T-cell (primary cell): ENCODE data around the gene DEFB108B. TPM values are rescaled to one million over a fixed set of nuclear protein-coding genes. Genes with fewer than 3 reads are reported as not detected.
"Not testable (repeated sequence)": the region's sequence is repeated elsewhere in the genome, so short reads cannot be mapped to it uniquely, and the experiment has no call there.

Experiments used
- ATAC-seq, 4 experiments: fragments of 200-7000 bp in 3 of 4; fragments of 150-1000 bp in 1 of 4; cut with Tn5 transposase; replicated peaks in 1 of 4; 1 replicate in 3 of 4; 2 replicates in 1 of 4; pipeline ENCODE4 v1.10.0; 2021; ENCODE audit warnings: moderate library complexity in 3 of 4, mild to moderate bottlenecking in 2 of 4, moderate number of reproducible peaks in 1 of 4
- CTCF ChIA-PET, 2 donors: fragments of 300-600 bp; sonication (Branson Sonifier 250); formaldehyde crosslinking; loops; one replicate each; lab custom pipeline; 2022; ENCODE audit warnings: antibody characterized with exemption in 2 of 2; lab: Charles Lee
- POLR2A ChIA-PET, 2 donors: fragments of 300-600 bp; sonication (Branson Sonifier 250); formaldehyde crosslinking; loops; one replicate each; lab custom pipeline; 2022; ENCODE audit warnings: antibody characterized with exemption in 2 of 2; lab: Charles Lee
- DNase-seq, 35 experiments: peaks; one replicate each; pipeline versions ENCODE4 v3.0.0 to v3.0.0-alpha.2; 2013 to 2023
- H3K27ac ChIP-seq: one replicate; pipeline ENCODE4 v1.5.1; 2013; ENCODE audit warnings: low read length
- H3K27me3 ChIP-seq, 2 experiments: replicated peaks in 1 of 2; 1 replicate in 1 of 2; 2 replicates in 1 of 2; pipeline versions ENCODE4 v1.6.1 to v1.7.0; 2013; ENCODE audit warnings: low read length in 1 of 2, mixed read lengths in 1 of 2; ENCODE audit not compliant: control insufficient read depth in 2 of 2, insufficient read depth in 2 of 2; ENCODE audit errors: extremely low read depth in 1 of 2
- H3K36me3 ChIP-seq, 2 donors: 1 replicate in 1 of 2; 2 replicates in 1 of 2; pipeline versions ENCODE4 v1.6.1 to v1.7.0; 2013; ENCODE audit warnings: low read length in 1 of 2; ENCODE audit not compliant: control insufficient read depth in 2 of 2, insufficient read depth in 1 of 2; ENCODE audit errors: extremely low read depth in 1 of 2
- H3K4me1 ChIP-seq, 2 experiments: 1 replicate in 1 of 2; 2 replicates in 1 of 2; pipeline versions ENCODE4 v1.6.1 to v1.7.0; 2013; ENCODE audit warnings: low read length in 2 of 2, mixed read lengths in 1 of 2; ENCODE audit not compliant: insufficient read depth in 2 of 2, control insufficient read depth in 1 of 2; ENCODE audit errors: extremely low read depth in 1 of 2
- H3K4me3 ChIP-seq, 2 donors: 1 replicate in 1 of 2; 2 replicates in 1 of 2; pipeline versions ENCODE4 v1.5.1 to v1.7.0; 2013; ENCODE audit warnings: mild to moderate bottlenecking in 2 of 2, low read length in 1 of 2, moderate library complexity in 1 of 2; ENCODE audit not compliant: control insufficient read depth in 1 of 2; ENCODE audit errors: extremely low read depth in 1 of 2
- H3K9me3 ChIP-seq: 2 replicates; pipeline ENCODE4 v1.7.0; 2013
- H3K27ac Mint-ChIP-seq, 2 donors: one replicate each; pipeline ENCODE4 v1.8.0; 2020 to 2021; ENCODE audit warnings: mild to moderate bottlenecking in 2 of 2, mixed read lengths in 2 of 2
- H3K27me3 Mint-ChIP-seq, 2 donors: one replicate each; pipeline ENCODE4 v1.8.0; 2021 to 2022; ENCODE audit warnings: mixed read lengths in 2 of 2
- H3K36me3 Mint-ChIP-seq: one replicate; pipeline ENCODE4 v1.8.0; 2021; ENCODE audit warnings: mixed read lengths
- H3K4me1 Mint-ChIP-seq, 3 donors: one replicate each; pipeline ENCODE4 v1.8.0; 2020 to 2022; ENCODE audit warnings: mixed read lengths in 3 of 3, mild to moderate bottlenecking in 1 of 3
- H3K4me3 Mint-ChIP-seq, 3 donors: one replicate each; pipeline ENCODE4 v1.8.0; 2020 to 2022; ENCODE audit warnings: mild to moderate bottlenecking in 3 of 3, mixed read lengths in 3 of 3, moderate library complexity in 3 of 3
- H3K9me3 Mint-ChIP-seq, 3 donors: one replicate each; pipeline ENCODE4 v1.8.0; 2020 to 2022; ENCODE audit warnings: mixed read lengths in 3 of 3
- WGBS: methylation state at CpG from one replicate; pipeline ENCODE4 v1.1.5; 2013; ENCODE audit warnings: missing lambda C conversion rate; ENCODE audit not compliant: insufficient coverage; 5-methylcytosine and 5-hydroxymethylcytosine counted together
- total RNA-seq, 35 experiments: library from RNA in 6 of 35; stranded (reverse) in 6 of 35; fragments of 120-200 nt in 1 of 35; gene quantifications; one replicate each; pipeline versions ENCODE4 v1.2.1 to v1.2.4 and lab custom pipeline; 2013 to 2026

The DEFB108B gene
- total RNA-seq, 5 donors from 2014 or later (not counting 1 experiment from before 2014, with no cell fraction given) = not detected

GRCh38 chr11:71867209-71867608 is 34.2 kb downstream of the DEFB108B start:
- CTCF ChIA-PET = interaction anchor here in 1 of 2 donors (0.6 kb wide), 1 partner anchor 197 kb away, joined by 3 read pairs; no protein-coding TSS in a partner anchor
- not testable (repeated sequence) for H3K9me3 Mint-ChIP-seq

GRCh38 chr11:71869931-71870330 is 36.9 kb downstream of the DEFB108B start:
- H3K36me3 Mint-ChIP-seq = peaks cover 22% of the 10 kb centered on the region
- H3K9me3 ChIP-seq, H3K9me3 Mint-ChIP-seq, DNase-seq, POLR2A ChIA-PET, ATAC-seq, H3K36me3 ChIP-seq, H3K27me3 Mint-ChIP-seq, H3K4me3 ChIP-seq, H3K27ac ChIP-seq, H3K4me3 Mint-ChIP-seq, H3K4me1 Mint-ChIP-seq, H3K27me3 ChIP-seq, H3K27ac Mint-ChIP-seq, CTCF ChIA-PET, H3K4me1 ChIP-seq: not testable (repeated sequence)
- WGBS = 40% methylated on average over 1 of the region's 3 CpGs

More at GRCh38 chr11:71867209-71867608, 34.2 kb downstream of the DEFB108B start:
- H3K27me3 Mint-ChIP-seq, H3K27ac Mint-ChIP-seq, H3K27ac ChIP-seq, H3K27me3 ChIP-seq, H3K4me3 ChIP-seq, H3K9me3 ChIP-seq, ATAC-seq, H3K36me3 ChIP-seq, DNase-seq, H3K4me1 ChIP-seq, H3K4me1 Mint-ChIP-seq, H3K4me3 Mint-ChIP-seq, POLR2A ChIA-PET: not testable (repeated sequence)
- H3K36me3 Mint-ChIP-seq = peaks cover 19% of the 10 kb centered on the region
- WGBS = no CpG with 5 or more reads among the region's 1 CpG

- H3K36me3 ChIP-seq, H3K4me1 ChIP-seq, POLR2A ChIA-PET, H3K27me3 Mint-ChIP-seq, ATAC-seq, H3K4me3 Mint-ChIP-seq, H3K9me3 Mint-ChIP-seq, CTCF ChIA-PET, H3K4me1 Mint-ChIP-seq, H3K27ac ChIP-seq, DNase-seq, H3K4me3 ChIP-seq, H3K27ac Mint-ChIP-seq, H3K9me3 ChIP-seq, H3K27me3 ChIP-seq: not testable (repeated sequence)
- peaks cover 26% of the 10 kb centered on the region for H3K36me3 Mint-ChIP-seq
Observed at GRCh38 chr11:71870661-71871060, 37.7 kb downstream of the DEFB108B start.

- CTCF ChIA-PET, POLR2A ChIA-PET, H3K27me3 ChIP-seq, H3K9me3 ChIP-seq, H3K36me3 ChIP-seq, DNase-seq, H3K4me1 ChIP-seq, H3K27ac ChIP-seq, H3K9me3 Mint-ChIP-seq, H3K4me3 ChIP-seq, H3K27ac Mint-ChIP-seq, H3K27me3 Mint-ChIP-seq, H3K4me3 Mint-ChIP-seq, H3K4me1 Mint-ChIP-seq, ATAC-seq: not testable (repeated sequence)
- H3K36me3 Mint-ChIP-seq = peaks cover 38% of the 10 kb centered on the region
- 100% methylated on average over 1 of the region's 2 CpGs for WGBS
Observed at GRCh38 chr11:71876262-71876661, 43.3 kb downstream of the DEFB108B start.

GRCh38 chr11:71878059-71878458 is 45.1 kb downstream of the DEFB108B start, which contains the start of gene DEFB131B:
TSS of gene DEFB131B (plus strand) at chr11:71878453. CDS start at chr11:71878453, 0 bp downstream.
- H3K4me3 ChIP-seq, H3K36me3 ChIP-seq, POLR2A ChIA-PET, DNase-seq, H3K4me3 Mint-ChIP-seq, H3K27me3 ChIP-seq, H3K9me3 ChIP-seq, H3K4me1 Mint-ChIP-seq, H3K27me3 Mint-ChIP-seq, H3K27ac ChIP-seq, H3K27ac Mint-ChIP-seq, CTCF ChIA-PET, ATAC-seq, H3K4me1 ChIP-seq, H3K9me3 Mint-ChIP-seq: not testable (repeated sequence)
- no CpG with 5 or more reads among the region's 1 CpG for WGBS
- peaks cover 40% of the 10 kb centered on the region for H3K36me3 Mint-ChIP-seq

GRCh38 chr11:71885806-71886205 is 52.8 kb downstream of the DEFB108B start:
- WGBS = 98% methylated on average over 8 of the region's 12 CpGs
- ATAC-seq, H3K4me3 Mint-ChIP-seq, H3K27me3 ChIP-seq, H3K9me3 Mint-ChIP-seq, H3K27me3 Mint-ChIP-seq, CTCF ChIA-PET, H3K27ac Mint-ChIP-seq, H3K27ac ChIP-seq, H3K36me3 ChIP-seq, H3K4me1 Mint-ChIP-seq, H3K9me3 ChIP-seq, DNase-seq, POLR2A ChIA-PET, H3K4me1 ChIP-seq, H3K4me3 ChIP-seq: not testable (repeated sequence)
- H3K36me3 Mint-ChIP-seq = peaks cover 15% of the 10 kb centered on the region
